Tibial nerve (tissue), 4 donors: ENCODE data around the gene PTK6. TPM values are rescaled to one million over a fixed set of nuclear protein-coding genes. Genes with fewer than 3 reads are reported as not detected.

ENCODE experiments used
- DNase-seq, 2 donors: peaks; one replicate each; pipeline ENCODE4 v3.0.0-alpha.2; 2019; ENCODE audit warnings: low spot score in 2 of 2
- H3K27ac ChIP-seq, 4 donors: fragments of 200-600 bp; sonication (generic) in 3 of 4; one replicate each; pipeline ENCODE4 v1.5.1; 2017 to 2019; ENCODE audit warnings: mild to moderate bottlenecking in 1 of 4
- H3K27me3 ChIP-seq, 2 donors: fragments of 200-600 bp; sonication (generic) in 1 of 2; one replicate each; pipeline versions ENCODE4 v1.5.1 to v1.6.0; 2017 to 2019
- H3K36me3 ChIP-seq, 3 donors: fragments of 200-600 bp; sonication (generic); one replicate each; pipeline ENCODE4 v1.5.1; 2018 to 2019
- H3K4me1 ChIP-seq, 4 donors: fragments of 200-600 bp; sonication (generic) in 3 of 4; one replicate each; pipeline ENCODE4 v1.5.1; 2017 to 2019
- H3K4me3 ChIP-seq, 4 donors: fragments of 200-600 bp; sonication (generic) in 3 of 4; one replicate each; pipeline ENCODE4 v1.5.1; 2017 to 2019; ENCODE audit warnings: mild to moderate bottlenecking in 1 of 4, moderate library complexity in 1 of 4
- H3K9me3 ChIP-seq, 4 donors: fragments of 200-600 bp; sonication (generic) in 3 of 4; one replicate each; pipeline ENCODE4 v1.5.1; 2017 to 2019
- CTCF ChIP-seq, 5 experiments: fragments of 200-600 bp in 3 of 5; fragments of 450-650 bp in 2 of 5; sonication (generic) in 3 of 5; IDR thresholded peaks; one replicate each; pipeline ENCODE4 v1.5.1; 2016 to 2019; ENCODE audit warnings: antibody characterized with exemption in 5 of 5, mild to moderate bottlenecking in 3 of 5, moderate library complexity in 2 of 5
- EP300 ChIP-seq, 2 donors: sonication (generic); formaldehyde crosslinking; IDR thresholded peaks; one replicate each; pipeline ENCODE4 v1.6.1; 2017; ENCODE audit warnings: antibody characterized with exemption in 2 of 2, mild to moderate bottlenecking in 1 of 2
- POLR2A ChIP-seq, 2 donors: fragments of 450-650 bp; IDR thresholded peaks; one replicate each; pipeline ENCODE4 v1.6.1; 2017; ENCODE audit warnings: antibody characterized with exemption in 2 of 2, mild to moderate bottlenecking in 2 of 2, moderate library complexity in 2 of 2
- WGBS, 2 donors: methylation state at CpG; one replicate each; pipeline ENCODE4 v1.1.5; 2018; 5-methylcytosine and 5-hydroxymethylcytosine counted together
- total RNA-seq, 4 donors: library from RNA; depleted of rRNA; stranded (reverse); fragments of >200 nt; gene quantifications; one replicate each; pipeline ENCODE4 v1.1.0, GENCODE V29; 2016

The PTK6 gene
- total RNA-seq, 4 donors from 2014 or later = 0.21 to 0.90 TPM; not detected in 2

GRCh38 chr20:63552481-63553249 lies 15.5 kb upstream of the PTK6 start:
- H3K4me3 ChIP-seq = no peak overlapping the region
- 22 to 26% methylated on average over 15 of the region's 15 CpGs for WGBS, 2 donors
- H3K27me3 ChIP-seq = peaks cover 0 to 30% of the 10 kb centered on the region in 2 donors

GRCh38 chr20:63551068-63551467 lies 13.9 kb upstream of the PTK6 start:
- H3K4me3 ChIP-seq = no peak overlapping the region
- 22 to 32% methylated on average over 9 of the region's 9 CpGs for WGBS, 2 donors
- H3K4me1 ChIP-seq = peaks cover 0 to 23% (median 13%) of the 10 kb centered on the region in 4 donors
- TF ChIP-seq CTCF (IDR thresholded peaks at IDR 0.05) (no peak), POLR2A (IDR thresholded peaks at IDR 0.05) (no peak), EP300 (IDR thresholded peaks at IDR 0.05) (no peak)
- no peaks in the 10 kb centered on the region for H3K36me3 ChIP-seq
- no peak overlapping the region for H3K27ac ChIP-seq
- no peak for DNase-seq
- H3K9me3 ChIP-seq = no peaks in the 10 kb centered on the region
- peaks cover 0 to 46% of the 10 kb centered on the region in 2 donors for H3K27me3 ChIP-seq

More at GRCh38 chr20:63552481-63553249, 15.5 kb upstream of the PTK6 start:
- no peaks in the 10 kb centered on the region for H3K9me3 ChIP-seq
- H3K36me3 ChIP-seq = peaks cover 0 to 3% (median 0%) of the 10 kb centered on the region in 3 donors
- no peak for DNase-seq
- H3K4me1 ChIP-seq = peaks cover 0 to 23% (median 13%) of the 10 kb centered on the region in 4 donors
- peak overlapping the region in 1 of 4 donors; percentile 30 for H3K27ac ChIP-seq
- TF ChIP-seq POLR2A (IDR thresholded peaks at IDR 0.05) (no peak), EP300 (IDR thresholded peaks at IDR 0.05) (no peak), CTCF (IDR thresholded peaks at IDR 0.05) (no peak)

- Histone ChIP-seq H3K36me3 (no peaks in the 10 kb centered on the region), H3K27me3 (peaks cover 0 to 55% of the 10 kb centered on the region in 2 donors), H3K27ac (no peak overlapping the region), H3K9me3 (no peaks in the 10 kb centered on the region), H3K4me3 (no peak overlapping the region), H3K4me1 (peaks cover 0 to 28% (median 13%) of the 10 kb centered on the region in 4 donors)
- TF ChIP-seq POLR2A (IDR thresholded peaks at IDR 0.05) (no peak), EP300 (IDR thresholded peaks at IDR 0.05) (no peak), CTCF (IDR thresholded peaks at IDR 0.05) (no peak)
- no peak for DNase-seq
- 72 to 94% methylated on average over 10 to 18 of the region's 18 CpGs for WGBS, 2 donors
Measured at GRCh38 chr20:63549679-63550282, 12.6 kb upstream of the PTK6 start.

GRCh38 chr20:63549019-63549418 lies 11.8 kb upstream of the PTK6 start:
- no peak for DNase-seq
- TF ChIP-seq CTCF (IDR thresholded peaks at IDR 0.05) = no peak
- TF ChIP-seq EP300 (IDR thresholded peaks at IDR 0.05) = no peak
- TF ChIP-seq POLR2A (IDR thresholded peaks at IDR 0.05) = no peak
- H3K27ac ChIP-seq = no peak overlapping the region
- H3K27me3 ChIP-seq = peaks cover 0 to 58% of the 10 kb centered on the region in 2 donors
- 25 to 48% methylated on average over 9 to 10 of the region's 25 CpGs for WGBS, 2 donors
- H3K4me3 ChIP-seq = no peak overlapping the region
- peaks cover 0 to 24% (median 9%) of the 10 kb centered on the region in 4 donors for H3K4me1 ChIP-seq
- no peaks in the 10 kb centered on the region for H3K9me3 ChIP-seq
- no peaks in the 10 kb centered on the region for H3K36me3 ChIP-seq

GRCh38 chr20:63548542-63548941 lies 11.4 kb upstream of the PTK6 start:
- TF ChIP-seq EP300 (IDR thresholded peaks at IDR 0.05) (no peak), CTCF (IDR thresholded peaks at IDR 0.05) (no peak), POLR2A (IDR thresholded peaks at IDR 0.05) (no peak)
- DNase-seq = no peak
- Histone ChIP-seq H3K36me3 (no peaks in the 10 kb centered on the region), H3K27me3 (peaks cover 0 to 58% of the 10 kb centered on the region in 2 donors), H3K4me3 (no peak overlapping the region), H3K9me3 (no peaks in the 10 kb centered on the region), H3K27ac (no peak overlapping the region), H3K4me1 (peaks cover 0 to 19% (median 6%) of the 10 kb centered on the region in 4 donors)
- WGBS, 2 donors = 18 to 43% methylated on average over 8 to 10 of the region's 11 CpGs
